Measurements from ENCODE around the gene CFAP57.

The CFAP57 gene

GRCh38 chr1:43221797-43222196 lies 49.7 kb downstream of the CFAP57 start:
- H3K4me3 Mint-ChIP-seq = no peak overlapping the region
- peaks cover 27% of the 10 kb centered on the region for H3K27me3 Mint-ChIP-seq (ENCODE audit: low read depth)
- no peaks in the 10 kb centered on the region for H3K9me3 Mint-ChIP-seq
- no peaks in the 10 kb centered on the region for H3K36me3 Mint-ChIP-seq (ENCODE audit: low read depth)
- no peak overlapping the region for H3K27ac Mint-ChIP-seq
- no peak for TF ChIP-seq CTCF (IDR thresholded peaks at IDR 0.05; ENCODE audit: unreplicated experiment in 3 of 3)
- no peaks in the 10 kb centered on the region for H3K4me1 Mint-ChIP-seq

- no peak for TF ChIP-seq CTCF (IDR thresholded peaks at IDR 0.05; ENCODE audit: unreplicated experiment in 3 of 3)
- H3K27me3 Mint-ChIP-seq (ENCODE audit: low read depth) = peaks cover 26% of the 10 kb centered on the region
- H3K9me3 Mint-ChIP-seq = no peaks in the 10 kb centered on the region
- no peak overlapping the region for H3K4me3 Mint-ChIP-seq
- no peak overlapping the region for H3K27ac Mint-ChIP-seq
- no peaks in the 10 kb centered on the region for H3K4me1 Mint-ChIP-seq
- no peaks in the 10 kb centered on the region for H3K36me3 Mint-ChIP-seq (ENCODE audit: low read depth)
Measured at GRCh38 chr1:43222879-43223278, 50.7 kb downstream of the CFAP57 start.

GRCh38 chr1:43225168-43225567 lies 53.0 kb downstream of the CFAP57 start:
- H3K36me3 Mint-ChIP-seq (ENCODE audit: low read depth) = no peaks in the 10 kb centered on the region
- H3K4me3 Mint-ChIP-seq = no peak overlapping the region
- H3K27me3 Mint-ChIP-seq (ENCODE audit: low read depth) = peaks cover 26% of the 10 kb centered on the region
- no peaks in the 10 kb centered on the region for H3K9me3 Mint-ChIP-seq
- TF ChIP-seq CTCF (IDR thresholded peaks at IDR 0.05; ENCODE audit: unreplicated experiment in 3 of 3) = no peak
- no peaks in the 10 kb centered on the region for H3K4me1 Mint-ChIP-seq
- no peak overlapping the region for H3K27ac Mint-ChIP-seq

- peaks cover 4% of the 10 kb centered on the region for H3K4me1 Mint-ChIP-seq
- no peaks in the 10 kb centered on the region for H3K9me3 Mint-ChIP-seq
- peak; percentile 94 to 96 (median 94) for TF ChIP-seq CTCF (IDR thresholded peaks at IDR 0.05; ENCODE audit: unreplicated experiment in 3 of 3)
- H3K27me3 Mint-ChIP-seq (ENCODE audit: low read depth) = peaks cover 21% of the 10 kb centered on the region
- no peaks in the 10 kb centered on the region for H3K36me3 Mint-ChIP-seq (ENCODE audit: low read depth)
- H3K4me3 Mint-ChIP-seq = no peak overlapping the region
- peak overlapping the region in 1 of 3 experiments; percentile 34 for H3K27ac Mint-ChIP-seq
Measured at GRCh38 chr1:43227143-43227764, 55.1 kb downstream of the CFAP57 start.

GRCh38 chr1:43229826-43230780 lies 58.0 kb downstream of the CFAP57 start:
- Mint-ChIP-seq H3K4me1 (peaks cover 11% of the 10 kb centered on the region), H3K4me3 (no peak overlapping the region), H3K9me3 (no peaks in the 10 kb centered on the region), H3K27ac (no peak overlapping the region), H3K36me3 (ENCODE audit: low read depth) (no peaks in the 10 kb centered on the region), H3K27me3 (ENCODE audit: low read depth) (peaks cover 10% of the 10 kb centered on the region)
- TF ChIP-seq CTCF (IDR thresholded peaks at IDR 0.05; ENCODE audit: unreplicated experiment in 3 of 3) = no peak

Data from nephron (organoid).